ENCODE results near the gene SLC17A3. TPM values are rescaled to one million over a fixed set of nuclear protein-coding genes. Genes with fewer than 3 reads are reported as not detected.

SLC17A3 gene
- total and polyA plus RNA-seq, 2 experiments from 2014 or later, result 0.23 to 0.57 TPM

DNA sequence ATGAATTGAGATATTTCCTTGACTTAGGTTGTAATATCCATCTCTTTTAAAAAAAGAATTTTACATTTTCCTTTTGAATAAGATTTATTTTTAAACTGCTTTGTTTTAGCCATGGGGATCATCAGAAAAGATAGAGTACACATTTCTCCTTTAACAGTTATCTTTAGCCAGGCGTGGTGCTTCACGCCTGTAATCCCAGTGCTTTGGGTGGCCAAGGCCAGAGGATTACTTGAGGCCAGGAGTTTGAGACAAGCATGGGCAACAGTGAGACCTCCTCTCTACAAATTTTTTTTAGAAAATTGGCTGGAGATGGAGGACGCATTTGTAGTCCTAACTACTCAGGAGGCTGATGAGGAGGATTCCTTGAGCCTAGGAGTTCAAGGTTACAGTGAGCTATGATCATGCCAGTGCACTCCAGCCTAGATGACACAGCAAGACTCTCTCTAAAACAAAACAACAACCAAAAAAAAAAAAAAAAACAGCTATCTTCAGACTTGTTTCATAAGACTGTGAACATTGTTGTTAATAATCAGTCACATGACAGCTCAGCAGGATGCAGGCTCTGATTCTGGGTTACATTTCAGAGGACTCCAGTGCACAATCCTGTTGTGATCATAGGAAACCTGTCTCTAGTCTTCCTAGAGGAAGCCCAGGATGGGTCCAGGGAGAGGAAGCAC lies 2.0 kb upstream of the SLC17A3 start:
- H3K27me3 ChIP-seq, result no peaks in the 10 kb centered on the region
- no peak overlapping the region for H3K27ac ChIP-seq
- H3K9me2 ChIP-seq (replicated peaks; ENCODE audit: insufficient read depth), result no peaks in the 10 kb centered on the region
- H3K36me3 ChIP-seq (replicated peaks; ENCODE audit: insufficient read depth, low read depth), result no peaks in the 10 kb centered on the region
- no peaks in the 10 kb centered on the region for H4K20me1 ChIP-seq (ENCODE audit: insufficient read depth, poor library complexity, severe bottlenecking)
- no peaks in the 10 kb centered on the region for H3K79me2 ChIP-seq
- no peak for DNase-seq (ENCODE audit: low spot score)
- H2AFZ ChIP-seq, result no peak overlapping the region
- no peaks in the 10 kb centered on the region for H3K9me3 ChIP-seq (ENCODE audit: low read depth)
- no peak overlapping the region for H3K4me2 ChIP-seq
- TF ChIP-seq EZH2phosphoT487 (IDR thresholded peaks at IDR 0.05; ENCODE audit: low read depth, severe bottlenecking, unreplicated experiment) (no peak), EZH2 (IDR thresholded peaks at IDR 0.05; ENCODE audit: borderline replicate concordance) (no peak)
- TF ChIP-seq, protein P1, sequence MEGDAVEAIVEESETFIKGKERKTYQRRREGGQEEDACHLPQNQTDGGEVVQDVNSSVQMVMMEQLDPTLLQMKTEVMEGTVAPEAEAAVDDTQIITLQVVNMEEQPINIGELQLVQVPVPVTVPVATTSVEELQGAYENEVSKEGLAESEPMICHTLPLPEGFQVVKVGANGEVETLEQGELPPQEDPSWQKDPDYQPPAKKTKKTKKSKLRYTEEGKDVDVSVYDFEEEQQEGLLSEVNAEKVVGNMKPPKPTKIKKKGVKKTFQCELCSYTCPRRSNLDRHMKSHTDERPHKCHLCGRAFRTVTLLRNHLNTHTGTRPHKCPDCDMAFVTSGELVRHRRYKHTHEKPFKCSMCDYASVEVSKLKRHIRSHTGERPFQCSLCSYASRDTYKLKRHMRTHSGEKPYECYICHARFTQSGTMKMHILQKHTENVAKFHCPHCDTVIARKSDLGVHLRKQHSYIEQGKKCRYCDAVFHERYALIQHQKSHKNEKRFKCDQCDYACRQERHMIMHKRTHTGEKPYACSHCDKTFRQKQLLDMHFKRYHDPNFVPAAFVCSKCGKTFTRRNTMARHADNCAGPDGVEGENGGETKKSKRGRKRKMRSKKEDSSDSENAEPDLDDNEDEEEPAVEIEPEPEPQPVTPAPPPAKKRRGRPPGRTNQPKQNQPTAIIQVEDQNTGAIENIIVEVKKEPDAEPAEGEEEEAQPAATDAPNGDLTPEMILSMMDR (IDR thresholded peaks at IDR 0.05; ENCODE audit: poor library complexity), result no peak
- WGBS (ENCODE audit: low lambda C conversion rate, missing lambda C conversion rate), result 77% methylated on average over 3 of the region's 3 CpGs
- no peaks in the 10 kb centered on the region for H3K4me1 ChIP-seq (ENCODE audit: insufficient read depth)
- H3K4me3 ChIP-seq, result no peak overlapping the region

DNA sequence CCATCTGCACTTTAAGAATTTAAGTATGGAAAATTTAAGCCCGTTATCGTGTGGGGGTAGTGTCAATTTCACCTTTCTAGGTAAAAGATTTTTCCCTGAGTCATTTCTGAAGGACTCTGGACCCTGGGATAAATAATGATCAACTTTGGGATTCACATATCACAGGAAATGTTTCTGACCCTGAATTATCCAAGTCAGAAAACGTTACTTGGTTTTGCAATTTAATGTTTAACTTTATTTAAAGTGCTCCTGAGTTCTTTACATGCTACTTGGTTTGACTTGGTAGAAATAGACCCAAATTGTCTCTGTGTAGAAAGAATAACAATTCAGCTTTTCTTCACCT lies 1.5 kb upstream of the SLC17A3 start:
- H2AFZ ChIP-seq, result no peak overlapping the region
- H3K36me3 ChIP-seq (replicated peaks; ENCODE audit: insufficient read depth, low read depth), result no peaks in the 10 kb centered on the region
- H3K9me3 ChIP-seq (ENCODE audit: low read depth), result no peaks in the 10 kb centered on the region
- TF ChIP-seq EZH2phosphoT487 (IDR thresholded peaks at IDR 0.05; ENCODE audit: low read depth, severe bottlenecking, unreplicated experiment), result no peak
- TF ChIP-seq EZH2 (IDR thresholded peaks at IDR 0.05; ENCODE audit: borderline replicate concordance), result no peak
- TF ChIP-seq, protein P1 (IDR thresholded peaks at IDR 0.05; ENCODE audit: poor library complexity), result no peak
- no peak for DNase-seq (ENCODE audit: low spot score)
- H3K4me3 ChIP-seq, result no peak overlapping the region
- H3K79me2 ChIP-seq, result no peaks in the 10 kb centered on the region
- no peaks in the 10 kb centered on the region for H3K27me3 ChIP-seq
- 67% methylated on average over 3 of the region's 3 CpGs for WGBS (ENCODE audit: low lambda C conversion rate, missing lambda C conversion rate)
- H3K9me2 ChIP-seq (replicated peaks; ENCODE audit: insufficient read depth), result no peaks in the 10 kb centered on the region
- H3K4me1 ChIP-seq (ENCODE audit: insufficient read depth), result no peaks in the 10 kb centered on the region
- H4K20me1 ChIP-seq (ENCODE audit: insufficient read depth, poor library complexity, severe bottlenecking), result no peaks in the 10 kb centered on the region
- H3K4me2 ChIP-seq, result no peak overlapping the region
- no peak overlapping the region for H3K27ac ChIP-seq

DNA sequence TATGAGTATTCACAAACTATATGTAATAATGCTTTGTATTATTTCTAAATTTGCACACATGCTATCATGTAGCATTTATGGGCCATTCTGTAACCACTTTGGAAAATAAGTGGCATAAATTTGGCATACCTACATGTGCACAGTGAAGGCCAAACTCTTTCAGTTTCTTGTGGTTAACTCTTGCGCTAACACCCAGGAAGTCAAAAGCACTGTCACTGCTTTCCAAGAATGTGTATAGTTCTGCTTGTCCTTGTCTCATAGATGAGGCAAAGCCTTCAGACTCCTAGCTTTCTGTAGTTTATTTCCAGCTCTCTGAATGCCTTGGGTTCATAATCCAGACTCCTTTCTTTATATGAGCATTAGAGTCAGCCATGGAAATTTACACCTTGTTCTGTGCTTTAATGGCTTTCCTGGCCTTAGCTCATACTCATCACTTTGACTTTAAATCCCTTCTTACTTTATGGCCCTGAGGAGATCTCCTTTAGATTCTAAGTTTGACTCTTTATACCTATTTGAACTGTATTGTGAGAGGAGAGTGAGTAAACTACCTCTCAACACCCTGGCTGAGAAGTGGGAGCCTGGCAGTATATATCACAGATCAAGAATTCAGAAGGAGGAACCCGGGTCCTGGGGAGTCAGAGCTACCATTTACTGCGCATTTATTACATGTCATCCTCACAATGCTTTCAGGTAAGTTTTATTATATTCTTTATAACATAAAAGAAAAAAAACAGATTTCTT lies 949 bp upstream of the SLC17A3 start:
- DNase-seq (ENCODE audit: low spot score), result no peak
- H3K9me3 ChIP-seq (ENCODE audit: low read depth), result no peaks in the 10 kb centered on the region
- no peaks in the 10 kb centered on the region for H3K36me3 ChIP-seq (replicated peaks; ENCODE audit: insufficient read depth, low read depth)
- H3K27ac ChIP-seq, result no peak overlapping the region
- no peaks in the 10 kb centered on the region for H3K9me2 ChIP-seq (replicated peaks; ENCODE audit: insufficient read depth)
- no peaks in the 10 kb centered on the region for H3K79me2 ChIP-seq
- no peaks in the 10 kb centered on the region for H3K27me3 ChIP-seq
- H3K4me1 ChIP-seq (ENCODE audit: insufficient read depth), result no peaks in the 10 kb centered on the region
- no peaks in the 10 kb centered on the region for H4K20me1 ChIP-seq (ENCODE audit: insufficient read depth, poor library complexity, severe bottlenecking)
- H2AFZ ChIP-seq, result no peak overlapping the region
- H3K4me2 ChIP-seq, result no peak overlapping the region
- no peak overlapping the region for H3K4me3 ChIP-seq
- TF ChIP-seq, protein P1 (IDR thresholded peaks at IDR 0.05; ENCODE audit: poor library complexity), result no peak
- TF ChIP-seq EZH2 (IDR thresholded peaks at IDR 0.05; ENCODE audit: borderline replicate concordance) (no peak), EZH2phosphoT487 (IDR thresholded peaks at IDR 0.05; ENCODE audit: low read depth, severe bottlenecking, unreplicated experiment) (no peak)
- 96% methylated on average over 3 of the region's 3 CpGs for WGBS (ENCODE audit: low lambda C conversion rate, missing lambda C conversion rate)
